Hepatocyte (in vitro differentiated cells): ENCODE results near the gene TTC9. TPM values are rescaled to one million over a fixed set of nuclear protein-coding genes. Genes with fewer than 3 reads are reported as not detected.

Source experiments
- DNase-seq: peaks from one replicate; pipeline ENCODE4 v3.0.0-alpha.2; 2016; ENCODE audit warnings: low spot score
- H2AFZ ChIP-seq: fragments of 200-600 bp; sonication (generic); 2 replicates; pipeline ENCODE4 v1.6.0; 2016; ENCODE audit warnings: antibody characterized with exemption, mild to moderate bottlenecking
- H3K27ac ChIP-seq: fragments of 200-600 bp; sonication (generic); 2 replicates; pipeline ENCODE4 v1.5.1; 2016; ENCODE audit warnings: mild to moderate bottlenecking
- H3K27me3 ChIP-seq: fragments of 200-600 bp; sonication (generic); 2 replicates; pipeline ENCODE4 v1.6.1; 2016
- H3K36me3 ChIP-seq: fragments of 200-600 bp; sonication (generic); replicated peaks from 2 replicates; pipeline ENCODE4 v1.5.1; 2016; ENCODE audit warnings: low read depth; ENCODE audit not compliant: insufficient read depth
- H3K4me1 ChIP-seq: fragments of 200-600 bp; sonication (generic); 2 replicates; pipeline ENCODE4 v1.5.1; 2016; ENCODE audit warnings: mild to moderate bottlenecking, moderate library complexity; ENCODE audit not compliant: insufficient read depth
- H3K4me2 ChIP-seq: fragments of 200-600 bp; sonication (generic); 2 replicates; pipeline ENCODE4 v1.6.0; 2016
- H3K4me3 ChIP-seq: fragments of 200-600 bp; sonication (generic); 2 replicates; pipeline ENCODE4 v1.5.1; 2016; ENCODE audit warnings: mild to moderate bottlenecking
- H3K79me2 ChIP-seq: fragments of 200-600 bp; sonication (generic); 2 replicates; pipeline ENCODE4 v1.6.0; 2017; ENCODE audit warnings: mild to moderate bottlenecking
- H3K9me2 ChIP-seq: fragments of 200-600 bp; sonication (generic); replicated peaks from 2 replicates; pipeline ENCODE4 v1.6.0; 2017; ENCODE audit warnings: mild to moderate bottlenecking; ENCODE audit not compliant: insufficient read depth
- H3K9me3 ChIP-seq: fragments of 200-600 bp; sonication (generic); 2 replicates; pipeline ENCODE4 v1.5.1; 2016; ENCODE audit warnings: low read depth, mild to moderate bottlenecking
- H4K20me1 ChIP-seq: fragments of 200-600 bp; sonication (generic); 2 replicates; pipeline ENCODE4 v1.6.0; 2016; ENCODE audit warnings: mild to moderate bottlenecking; ENCODE audit not compliant: insufficient read depth, poor library complexity, severe bottlenecking
- CTCF ChIP-seq: fragments of 200-600 bp; sonication (generic); IDR thresholded peaks from 2 replicates; pipeline ENCODE4 v1.5.1; 2016; ENCODE audit warnings: antibody characterized with exemption, mild to moderate bottlenecking; ENCODE audit not compliant: poor library complexity
- EZH2 ChIP-seq: fragments of 200-600 bp; sonication (generic); IDR thresholded peaks from 2 replicates; pipeline ENCODE4 v1.6.1; 2016; ENCODE audit warnings: antibody characterized with exemption, mild to moderate bottlenecking, borderline replicate concordance
- EZH2phosphoT487 ChIP-seq: fragments of 200-600 bp; sonication (generic); IDR thresholded peaks from one replicate; pipeline ENCODE4 v1.6.1; 2018; ENCODE audit warnings: antibody characterized with exemption, mild to moderate bottlenecking, low read depth, moderate library complexity; ENCODE audit not compliant: unreplicated experiment, severe bottlenecking
- WGBS: methylation state at CpG from one replicate; pipeline ENCODE4 v1.1.6; 2016; ENCODE audit warnings: low lambda C conversion rate; ENCODE audit errors: missing lambda C conversion rate; 5-methylcytosine and 5-hydroxymethylcytosine counted together
- polyA plus RNA-seq: library from polyadenylated mRNA; unstranded; fragments of >200 nt; fragmentation: Nextera tagmentation; extraction: Ambion mirVana; gene quantifications from 2 replicates; pipeline ENCODE4 v1.2.1, GENCODE V29; 2016
- total RNA-seq: library from RNA; depleted of rRNA; stranded (reverse); fragments of >200 nt; gene quantifications from 2 replicates; pipeline ENCODE4 v1.2.3, GENCODE V29; 2014

The TTC9 gene
- total and polyA plus RNA-seq, 2 experiments from 2014 or later, result 3.6 to 4.9 TPM

- H2AFZ ChIP-seq, result no peak overlapping the region
- no peaks in the 10 kb centered on the region for H3K9me2 ChIP-seq
- TF ChIP-seq EZH2phosphoT487, result no peak
- H3K79me2 ChIP-seq, result no peaks in the 10 kb centered on the region
- peaks cover 11% of the 10 kb centered on the region for H3K9me3 ChIP-seq
- no peak overlapping the region for H3K27ac ChIP-seq
- no peak overlapping the region for H3K4me3 ChIP-seq
- no peaks in the 10 kb centered on the region for H4K20me1 ChIP-seq
- H3K4me2 ChIP-seq, result no peak overlapping the region
- 89% methylated on average over 3 of the region's 3 CpGs for WGBS
- H3K27me3 ChIP-seq, result no peaks in the 10 kb centered on the region
- no peaks in the 10 kb centered on the region for H3K4me1 ChIP-seq
- no peak for DNase-seq
- H3K36me3 ChIP-seq, result no peaks in the 10 kb centered on the region
Observed at GRCh38 chr14:70631948-70632347, 9.8 kb upstream of the TTC9 start.

GRCh38 chr14:70635971-70636595 lies 5.6 kb upstream of the TTC9 start:
- no peak overlapping the region for H2AFZ ChIP-seq
- peak; percentile 11 for DNase-seq

GRCh38 chr14:70638416-70638815 lies 3.3 kb upstream of the TTC9 start:
- H3K4me3 ChIP-seq, result no peak overlapping the region
- 70% methylated on average over 2 of the region's 2 CpGs for WGBS
- no peak for DNase-seq
- no peaks in the 10 kb centered on the region for H3K9me2 ChIP-seq
- H3K36me3 ChIP-seq, result no peaks in the 10 kb centered on the region
- H3K27me3 ChIP-seq, result peaks cover 31% of the 10 kb centered on the region
- H3K27ac ChIP-seq, result no peak overlapping the region
- no peak overlapping the region for H3K4me2 ChIP-seq
- H4K20me1 ChIP-seq, result no peaks in the 10 kb centered on the region
- TF ChIP-seq EZH2phosphoT487 (no peak), CTCF (no peak), EZH2 (no peak)
- no peaks in the 10 kb centered on the region for H3K9me3 ChIP-seq
- H3K4me1 ChIP-seq, result peaks cover 4% of the 10 kb centered on the region
- H2AFZ ChIP-seq, result no peak overlapping the region
- H3K79me2 ChIP-seq, result peaks cover 6% of the 10 kb centered on the region

More at GRCh38 chr14:70635971-70636595, 5.6 kb upstream of the TTC9 start:
- H3K36me3 ChIP-seq, result no peaks in the 10 kb centered on the region
- H3K4me3 ChIP-seq, result no peak overlapping the region
- H3K27ac ChIP-seq, result peak overlapping the region; percentile 87
- TF ChIP-seq EZH2phosphoT487, result no peak
- TF ChIP-seq CTCF, result no peak
- TF ChIP-seq EZH2, result no peak
- H3K79me2 ChIP-seq, result no peaks in the 10 kb centered on the region
- H3K9me3 ChIP-seq, result no peaks in the 10 kb centered on the region
- 87% methylated on average over 6 of the region's 6 CpGs for WGBS
- no peak overlapping the region for H3K4me2 ChIP-seq
- H4K20me1 ChIP-seq, result no peaks in the 10 kb centered on the region
- H3K27me3 ChIP-seq, result peaks cover 19% of the 10 kb centered on the region
- H3K9me2 ChIP-seq, result no peaks in the 10 kb centered on the region
- H3K4me1 ChIP-seq, result no peaks in the 10 kb centered on the region

GRCh38 chr14:70640938-70641547 lies 673 bp upstream of the TTC9 start:
- H3K4me1 ChIP-seq, result peaks cover 4% of the 10 kb centered on the region
- peak overlapping the region; percentile 66 for H3K4me3 ChIP-seq
- H3K36me3 ChIP-seq, result no peaks in the 10 kb centered on the region
- H4K20me1 ChIP-seq, result no peaks in the 10 kb centered on the region
- no peaks in the 10 kb centered on the region for H3K9me3 ChIP-seq
- WGBS, result under 1% methylated on average over 28 of the region's 28 CpGs
- H3K79me2 ChIP-seq, result peaks cover 16% of the 10 kb centered on the region
- TF ChIP-seq CTCF, result no peak
- no peak for TF ChIP-seq EZH2phosphoT487
- TF ChIP-seq EZH2, result no peak
- H2AFZ ChIP-seq, result peak overlapping the region; percentile 84
- peaks cover 36% of the 10 kb centered on the region for H3K27me3 ChIP-seq
- H3K9me2 ChIP-seq, result no peaks in the 10 kb centered on the region
- peak overlapping the region; percentile 53 for H3K27ac ChIP-seq
- H3K4me2 ChIP-seq, result peak overlapping the region; percentile 98
- peak; percentile 62 for DNase-seq
